BJ (cell line): ENCODE results near the gene LRP1B. TPM values are rescaled to one million over a fixed set of nuclear protein-coding genes. Genes with fewer than 3 reads are reported as not detected.

Source experiments
- CTCF ChIA-PET: fragments of 350-600 bp; formaldehyde crosslinking; extraction: SDS; loops from one replicate; lab custom pipeline; 2021; ENCODE audit warnings: antibody characterized with exemption, inconsistent platforms; lab: Yijun Ruan, JAX
- POLR2A ChIA-PET: fragments of 300-600 bp; sonication (Branson Sonifier 250); formaldehyde crosslinking; extraction: SDS; loops from one replicate; lab custom pipeline; 2021; ENCODE audit warnings: antibody characterized with exemption; lab: Charles Lee
- DNase-seq: peaks from one replicate; pipeline ENCODE4 v3.0.0-alpha.2; 2011; ENCODE audit warnings: low read depth
- H3K27me3 ChIP-seq: 2 replicates; pipeline ENCODE4 v1.6.0; 2011; ENCODE audit warnings: low read length; ENCODE audit not compliant: control insufficient read depth, insufficient read depth
- H3K36me3 ChIP-seq: 2 replicates; pipeline ENCODE4 v1.5.1; 2011; ENCODE audit warnings: low read length; ENCODE audit not compliant: control insufficient read depth, insufficient read depth
- H3K4me3 ChIP-seq: 2 replicates; pipeline ENCODE4 v1.5.1; 2011; ENCODE audit warnings: low read depth, mild to moderate bottlenecking, control low read depth, low read length
- CTCF ChIP-seq: IDR thresholded peaks from 2 replicates; pipeline ENCODE4 v1.5.1; 2011; ENCODE audit warnings: low read depth, mild to moderate bottlenecking, control low read depth, inconsistent platforms, low read length, moderate library complexity; ENCODE audit not compliant: insufficient read depth
- polyA plus RNA-seq: library from polyadenylated mRNA; depleted of rRNA; stranded (reverse); fragments of >200 nt; gene quantifications from 2 replicates; pipeline ENCODE4 v1.2.3, GENCODE V29; 2011

LRP1B gene
- polyA plus RNA-seq, 1 experiment = 0.04 TPM

- CTCF ChIA-PET = no interaction called here
- Histone ChIP-seq H3K4me3 (no peak overlapping the region), H3K36me3 (no peaks in the 10 kb centered on the region), H3K27me3 (no peaks in the 10 kb centered on the region)
- no peak for DNase-seq
- no peak for TF ChIP-seq CTCF
- POLR2A ChIA-PET = no interaction called here
These were observed 407.0 kb downstream of the LRP1B start for GRCh38 chr2:141723814-141724213.

- Histone ChIP-seq H3K36me3 (no peaks in the 10 kb centered on the region), H3K27me3 (no peaks in the 10 kb centered on the region), H3K4me3 (no peak overlapping the region)
- POLR2A ChIA-PET = no interaction called here
- CTCF ChIA-PET = no interaction called here
- TF ChIP-seq CTCF = no peak
- no peak for DNase-seq
These were observed 410.3 kb downstream of the LRP1B start for GRCh38 chr2:141720476-141720875.

- ChIA-PET POLR2A (no interaction called here), CTCF (no interaction called here)
- no peak for DNase-seq
- H3K36me3 ChIP-seq = no peaks in the 10 kb centered on the region
- TF ChIP-seq CTCF = no peak
- no peaks in the 10 kb centered on the region for H3K27me3 ChIP-seq
- no peak overlapping the region for H3K4me3 ChIP-seq
These were observed 416.3 kb downstream of the LRP1B start for GRCh38 chr2:141714496-141714895.

- CTCF ChIA-PET = interaction anchor here (1.4 kb wide), 1 partner anchor 9 kb away, joined by 3 read pairs; no protein-coding TSS in a partner anchor
- Histone ChIP-seq H3K4me3 (no peak overlapping the region), H3K27me3 (no peaks in the 10 kb centered on the region), H3K36me3 (no peaks in the 10 kb centered on the region)
- no peak for DNase-seq
- no peak for TF ChIP-seq CTCF
- POLR2A ChIA-PET = no interaction called here
These were observed 419.2 kb downstream of the LRP1B start for GRCh38 chr2:141711627-141712026.

- no peaks in the 10 kb centered on the region for H3K27me3 ChIP-seq
- H3K36me3 ChIP-seq = no peaks in the 10 kb centered on the region
- CTCF ChIA-PET = interaction anchor here (1.4 kb wide), 1 partner anchor 8 kb away, joined by 3 read pairs; no protein-coding TSS in a partner anchor
- POLR2A ChIA-PET = no interaction called here
- no peak for DNase-seq
- TF ChIP-seq CTCF = no peak
- H3K4me3 ChIP-seq = no peak overlapping the region
These were observed 420.1 kb downstream of the LRP1B start for GRCh38 chr2:141710589-141711239.
